GM12878 (cell line): ENCODE results near the gene SPTLC2. TPM values are rescaled to one million over a fixed set of nuclear protein-coding genes. Genes with fewer than 3 reads are reported as not detected.

ENCODE experiments used
- ATAC-seq: fragments of 200-7000 bp; cut with Tn5 transposase; 3 replicates; pipeline ENCODE4 v1.9.1; 2020; ENCODE audit warnings: mild to moderate bottlenecking, moderate library complexity
- BruUV-seq: library from RNA; stranded (reverse); fragments of 400-500 nt; replicated peaks from 2 replicates; lab custom pipeline; 2021; lab: Mats Ljungman, UMichigan
- CTCF ChIA-PET: fragments of 300-600 bp; sonication (Branson Sonifier 250); formaldehyde crosslinking; extraction: SDS; loops from one replicate; lab custom pipeline; 2021; ENCODE audit warnings: inconsistent platforms; lab: Yijun Ruan, JAX
- POLR2A ChIA-PET: fragments of 350-600 bp; formaldehyde crosslinking; extraction: SDS; loops from one replicate; lab custom pipeline; 2021; ENCODE audit warnings: inconsistent platforms; lab: Charles Lee
- RAD21 ChIA-PET: fragments of 300-600 bp; sonication (Branson Sonifier 250); formaldehyde crosslinking; loops from one replicate; lab custom pipeline; 2023; ENCODE audit warnings: antibody characterized with exemption; ENCODE audit not compliant: unreplicated experiment; lab: Charles Lee
- SMC1A ChIA-PET: fragments of 300-600 bp; sonication (Branson Sonifier 250); formaldehyde crosslinking; loops from one replicate; lab custom pipeline; 2023; ENCODE audit not compliant: unreplicated experiment, uncharacterized antibody; lab: Charles Lee
- DNase-seq: peaks from one replicate; pipeline ENCODE4 v3.0.0-alpha.2; 2011; ENCODE audit warnings: low read depth, low spot score
- FAIRE-seq: peaks from 3 replicates; lab custom pipeline; 2011; peaks lifted over from hg19 to GRCh38; lab: Jason Lieb, UNC
- H2AFZ ChIP-seq: 2 replicates; pipeline ENCODE4 v1.6.0; 2011; ENCODE audit warnings: low read depth, low read length, control low read depth; ENCODE audit not compliant: control insufficient read depth
- H3K27ac ChIP-seq: 2 replicates; pipeline ENCODE4 v1.5.1; 2011; ENCODE audit warnings: control low read depth; ENCODE audit not compliant: control insufficient read depth, insufficient read depth
- H3K27me3 ChIP-seq, 2 experiments: replicated peaks in 1 of 2; 2 replicates each; pipeline versions ENCODE4 v1.6.0 to v1.6.1; 2011; ENCODE audit warnings: low read length in 1 of 2; ENCODE audit not compliant: control insufficient read depth in 2 of 2, insufficient read depth in 2 of 2
- H3K36me3 ChIP-seq, 2 experiments: 2 replicates each; pipeline ENCODE4 v1.5.1; 2011; ENCODE audit warnings: low read length in 1 of 2; ENCODE audit not compliant: control insufficient read depth in 2 of 2, insufficient read depth in 2 of 2
- H3K4me1 ChIP-seq: 2 replicates; pipeline ENCODE4 v1.6.1; 2011; ENCODE audit warnings: mild to moderate bottlenecking, low read length, moderate library complexity, mixed read lengths; ENCODE audit not compliant: control insufficient read depth, insufficient read depth
- H3K4me2 ChIP-seq: 2 replicates; pipeline ENCODE4 v1.6.0; 2011; ENCODE audit warnings: control low read depth; ENCODE audit not compliant: control insufficient read depth, insufficient read depth
- H3K4me3 ChIP-seq: fragments of 200-600 bp; sonication (generic); 2 replicates; pipeline ENCODE4 v1.5.1; 2016
- H3K79me2 ChIP-seq: 2 replicates; pipeline ENCODE4 v1.6.0; 2011; ENCODE audit warnings: low read length; ENCODE audit not compliant: control insufficient read depth, insufficient read depth
- H3K9ac ChIP-seq: 2 replicates; pipeline ENCODE4 v1.8.0; 2011; ENCODE audit warnings: low read length, control low read depth, mixed read lengths; ENCODE audit not compliant: control insufficient read depth, insufficient read depth
- H3K9me3 ChIP-seq: replicated peaks from 3 replicates; pipeline ENCODE4 v1.5.1; 2011; ENCODE audit warnings: mild to moderate bottlenecking, low read length; ENCODE audit not compliant: control insufficient read depth, insufficient read depth
- H4K20me1 ChIP-seq: 2 replicates; pipeline ENCODE4 v1.6.0; 2011; ENCODE audit not compliant: control insufficient read depth, insufficient read depth
- CREB1 ChIP-seq: IDR thresholded peaks from 2 replicates; pipeline ENCODE4 v1.6.1; 2012; ENCODE audit warnings: low read depth, mild to moderate bottlenecking, inconsistent platforms
- FOXK2 ChIP-seq: fragments of 450-650 bp; IDR thresholded peaks from 2 replicates; pipeline ENCODE4 v1.6.1; 2017; ENCODE audit warnings: mild to moderate bottlenecking, moderate library complexity
- MEF2A ChIP-seq: IDR thresholded peaks from 2 replicates; pipeline ENCODE4 v1.6.1; 2011; ENCODE audit warnings: low read depth, mild to moderate bottlenecking, low read length, moderate library complexity; ENCODE audit not compliant: insufficient read depth
- MEF2B ChIP-seq: fragments of 450-650 bp; IDR thresholded peaks from 2 replicates; pipeline ENCODE4 v1.6.1; 2018; ENCODE audit warnings: mild to moderate bottlenecking, moderate library complexity; ENCODE audit not compliant: partially characterized antibody, poor library complexity, severe bottlenecking
- MTA3 ChIP-seq: IDR thresholded peaks from 2 replicates; pipeline ENCODE4 v1.6.1; 2012; ENCODE audit warnings: low read length, inconsistent platforms, borderline replicate concordance
- MYB ChIP-seq: fragments of 150-350 bp; IDR thresholded peaks from 2 replicates; pipeline ENCODE4 v1.6.1; 2014; ENCODE audit warnings: mild to moderate bottlenecking, low read depth, low read length, borderline replicate concordance
- NBN ChIP-seq: fragments of 450-650 bp; IDR thresholded peaks from 2 replicates; pipeline ENCODE4 v1.6.1; 2016
- NR2F1 ChIP-seq: fragments of 450-650 bp; conservative IDR thresholded peaks from 2 replicates; pipeline ENCODE4 v1.6.1; 2017; ENCODE audit warnings: mild to moderate bottlenecking
- POLR2AphosphoS5 ChIP-seq: IDR thresholded peaks from 2 replicates; pipeline ENCODE4 v1.6.1; 2011; ENCODE audit warnings: mild to moderate bottlenecking, low read length, inconsistent platforms
- SRF ChIP-seq, 2 experiments: IDR thresholded peaks; 2 replicates each; pipeline ENCODE4 v1.6.1; 2011; ENCODE audit warnings: low read depth in 2 of 2, low read length in 2 of 2, mild to moderate bottlenecking in 1 of 2, moderate library complexity in 1 of 2
- whole genome bisulfite sequencing: methylation state at CpG from one replicate; pipeline ENCODE4 v1.1.6; 2016; ENCODE audit warnings: low lambda C conversion rate; ENCODE audit not compliant: insufficient replicate concordance, insufficient coverage; ENCODE audit errors: missing lambda C conversion rate; 5-methylcytosine and 5-hydroxymethylcytosine counted together
- in situ Hi-C: fragments of 300-500 bp; cut with MboI; formaldehyde crosslinking; loops from 9 replicates; pipeline ENCODE4 v1.14.3; 2018; ENCODE audit warnings: mixed read lengths
- intact Hi-C: fragments of 100-400 bp; cut with micrococcal nuclease; formaldehyde crosslinking; loops from one replicate; pipeline ENCODE4 v1.14.2; 2022; ENCODE audit not compliant: unreplicated experiment
- polyA plus RNA-seq, 11 experiments: library from polyadenylated mRNA; depleted of rRNA in 4 of 11; unstranded in 6 of 11; stranded (reverse) in 5 of 11; fragments of >200 nt; fragmentation: Nextera tagmentation in 4 of 11; fragmentation: Illumina TruSeq in 1 of 11; extraction: Ambion mirVana in 4 of 11; extraction: Trizol in 1 of 11; gene quantifications; 1 replicate in 1 of 11; 2 replicates in 10 of 11; pipeline versions ENCODE4 v1.2.1 to v1.2.3, GENCODE V29; 2011 to 2016; ENCODE audit warnings: inconsistent platforms in 2 of 11, missing spikeins in 2 of 11, low read depth in 1 of 11
- total RNA-seq, 4 experiments: library from RNA; depleted of rRNA in 3 of 4; stranded (reverse); fragments of >200 nt in 3 of 4; fragmentation: Illumina TruSeq in 1 of 4; extraction: Trizol in 1 of 4; gene quantifications; 2 replicates each; pipeline versions ENCODE4 v1.2.1 to v1.2.3, GENCODE V29; 2013 to 2021
- TF ChIP-seq, protein P1 (sequence below), 3 experiments: IDR thresholded peaks in 2 of 3; conservative IDR thresholded peaks in 1 of 3; 2 replicates each; pipeline ENCODE4 v1.5.1; 2011; ENCODE audit warnings: low read depth in 3 of 3, low read length in 3 of 3, mild to moderate bottlenecking in 3 of 3, control low read depth in 2 of 3, moderate library complexity in 2 of 3, inconsistent platforms in 1 of 3, mixed read lengths in 1 of 3; ENCODE audit not compliant: control insufficient read depth in 2 of 3, insufficient read depth in 1 of 3; ENCODE audit errors: extremely low read depth in 1 of 3
- TF ChIP-seq, protein P2 (sequence below): IDR thresholded peaks from 2 replicates; pipeline ENCODE4 v1.6.1; 2011; ENCODE audit warnings: borderline replicate concordance, low read depth, mild to moderate bottlenecking, moderate library complexity, low read length; ENCODE audit not compliant: insufficient read depth, poor library complexity, severe bottlenecking

The SPTLC2 gene
- total and polyA plus RNA-seq, 10 of the 15 experiments (the other 5 are each of a cell fraction or from before 2014, with no cell fraction given): 6.9 to 35.1 (median 19.7) TPM

DNA sequence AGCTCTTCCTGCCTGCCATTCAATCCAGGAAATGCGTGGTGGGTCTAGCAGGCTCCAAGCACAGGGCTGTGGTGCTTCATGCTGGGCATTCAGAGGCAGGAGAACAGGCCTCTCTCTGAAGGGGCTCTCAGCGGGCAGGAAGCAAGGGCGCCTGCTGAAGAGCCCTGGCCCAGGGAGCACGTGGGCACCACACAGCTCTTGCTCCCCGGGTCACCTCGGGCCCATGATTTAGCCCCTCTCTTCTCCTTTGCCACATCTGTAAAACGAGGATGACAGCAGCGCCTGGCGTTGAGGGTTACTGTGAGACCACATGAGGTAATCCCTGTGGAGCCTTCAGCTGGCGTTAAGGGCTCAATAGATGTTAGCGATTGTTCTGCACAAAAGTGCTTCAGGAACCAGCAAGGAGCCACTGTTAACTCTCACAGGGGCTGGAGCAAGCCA, 37.6 kb upstream of the SPTLC2 start:
- WGBS: 32% methylated on average over 11 of the region's 11 CpGs
- ChIA-PET RAD21 (no interaction called here), CTCF (interaction anchor here (0.8 to 1.2 kb wide), 3 partner anchors 16 to 913 kb away, joined by 3 to 5 read pairs (median 3); no protein-coding TSS in a partner anchor), POLR2A (interaction anchor here (0.6 kb wide), 1 partner anchor 1056 kb away, joined by 3 read pairs; no protein-coding TSS in a partner anchor), SMC1A (no interaction called here)
- Histone ChIP-seq H3K79me2 (no peaks in the 10 kb centered on the region), H3K4me1 (no peaks in the 10 kb centered on the region; the same call in 1 of the 2 replicates), H3K27ac (no peak overlapping the region), H3K4me2 (no peak overlapping the region), H3K4me3 (no peak overlapping the region), H2AFZ (no peak overlapping the region), H3K9me3 (no peaks in the 10 kb centered on the region), H3K27me3 (no peaks in the 10 kb centered on the region), H4K20me1 (no peaks in the 10 kb centered on the region), H3K9ac (no peak overlapping the region), H3K36me3 (no peaks in the 10 kb centered on the region)
- peak; percentile 18; the same call in 2 of the 3 replicates for ATAC-seq
- in situ Hi-C loops (loop anchor here (25.0 kb wide), 1 partner anchor 933 kb away; no protein-coding TSS in a partner anchor), intact Hi-C loops (no loop called here)
- no TSS peak for BruUV-seq
- no peak for FAIRE-seq
- TF ChIP-seq MEF2A (no peak), FOXK2 (no peak), SRF (IDR thresholded peaks at IDR 0.05; ENCODE audit: low read depth in 2 of 2, low read length in 2 of 2) (no peak), MTA3 (no peak), NBN (no peak), MEF2B (no peak), POLR2AphosphoS5 (no peak), MYB (no peak), CREB1 (no peak), NR2F1 (no peak)
- TF ChIP-seq, protein P1, sequence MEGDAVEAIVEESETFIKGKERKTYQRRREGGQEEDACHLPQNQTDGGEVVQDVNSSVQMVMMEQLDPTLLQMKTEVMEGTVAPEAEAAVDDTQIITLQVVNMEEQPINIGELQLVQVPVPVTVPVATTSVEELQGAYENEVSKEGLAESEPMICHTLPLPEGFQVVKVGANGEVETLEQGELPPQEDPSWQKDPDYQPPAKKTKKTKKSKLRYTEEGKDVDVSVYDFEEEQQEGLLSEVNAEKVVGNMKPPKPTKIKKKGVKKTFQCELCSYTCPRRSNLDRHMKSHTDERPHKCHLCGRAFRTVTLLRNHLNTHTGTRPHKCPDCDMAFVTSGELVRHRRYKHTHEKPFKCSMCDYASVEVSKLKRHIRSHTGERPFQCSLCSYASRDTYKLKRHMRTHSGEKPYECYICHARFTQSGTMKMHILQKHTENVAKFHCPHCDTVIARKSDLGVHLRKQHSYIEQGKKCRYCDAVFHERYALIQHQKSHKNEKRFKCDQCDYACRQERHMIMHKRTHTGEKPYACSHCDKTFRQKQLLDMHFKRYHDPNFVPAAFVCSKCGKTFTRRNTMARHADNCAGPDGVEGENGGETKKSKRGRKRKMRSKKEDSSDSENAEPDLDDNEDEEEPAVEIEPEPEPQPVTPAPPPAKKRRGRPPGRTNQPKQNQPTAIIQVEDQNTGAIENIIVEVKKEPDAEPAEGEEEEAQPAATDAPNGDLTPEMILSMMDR (IDR thresholded peaks at IDR 0.05 in 2 of 3, conservative IDR thresholded peaks at IDR 0.05 in 1 of 3; ENCODE audit: control insufficient read depth in 2 of 3, extremely low read depth in 1 of 3, insufficient read depth in 1 of 3, low read depth in 3 of 3, low read length in 3 of 3): no peak
- TF ChIP-seq, protein P2, sequence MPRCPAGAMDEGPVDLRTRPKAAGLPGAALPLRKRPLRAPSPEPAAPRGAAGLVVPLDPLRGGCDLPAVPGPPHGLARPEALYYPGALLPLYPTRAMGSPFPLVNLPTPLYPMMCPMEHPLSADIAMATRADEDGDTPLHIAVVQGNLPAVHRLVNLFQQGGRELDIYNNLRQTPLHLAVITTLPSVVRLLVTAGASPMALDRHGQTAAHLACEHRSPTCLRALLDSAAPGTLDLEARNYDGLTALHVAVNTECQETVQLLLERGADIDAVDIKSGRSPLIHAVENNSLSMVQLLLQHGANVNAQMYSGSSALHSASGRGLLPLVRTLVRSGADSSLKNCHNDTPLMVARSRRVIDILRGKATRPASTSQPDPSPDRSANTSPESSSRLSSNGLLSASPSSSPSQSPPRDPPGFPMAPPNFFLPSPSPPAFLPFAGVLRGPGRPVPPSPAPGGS: no peak
- DNase-seq: no peak
